ENCODE data around the gene EML6. TPM values are rescaled to one million over a fixed set of nuclear protein-coding genes. Genes with fewer than 3 reads are reported as not detected.

EML6 gene
- total and polyA plus RNA-seq, 2 of the 13 experiments (the other 11 are each of a cell fraction or from before 2014, with no cell fraction given): 17.2 to 32.4 TPM

- DNase-seq (ENCODE audit: low spot score): no peak
- TF ChIP-seq ZNF678 (CRISPR knock-in tag; IDR thresholded peaks at IDR 0.05) (no peak), NFE2L1 (CRISPR knock-in tag; IDR thresholded peaks at IDR 0.05; ENCODE audit: borderline replicate concordance) (no peak), ZBTB8A (CRISPR knock-in tag; IDR thresholded peaks at IDR 0.05; ENCODE audit: borderline replicate concordance, low read depth) (no peak), MIER2 (CRISPR knock-in tag; IDR thresholded peaks at IDR 0.05) (no peak), ZNF547 (CRISPR knock-in tag; IDR thresholded peaks at IDR 0.05) (no peak), MXI1 (IDR thresholded peaks at IDR 0.05; ENCODE audit: borderline replicate concordance, low read depth, low read length) (no peak), JUN (CRISPR knock-in tag; IDR thresholded peaks at IDR 0.05) (no peak)
- TF ChIP-seq, protein P1, sequence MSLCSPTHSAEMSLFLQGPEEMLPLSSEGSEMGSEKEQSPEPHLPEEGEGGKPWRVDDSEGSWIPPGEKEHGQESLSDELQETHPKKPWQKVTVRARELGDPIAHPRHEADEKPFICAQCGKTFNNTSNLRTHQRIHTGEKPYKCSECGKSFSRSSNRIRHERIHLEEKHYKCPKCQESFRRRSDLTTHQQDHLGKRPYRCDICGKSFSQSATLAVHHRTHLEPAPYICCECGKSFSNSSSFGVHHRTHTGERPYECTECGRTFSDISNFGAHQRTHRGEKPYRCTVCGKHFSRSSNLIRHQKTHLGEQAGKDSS (CRISPR knock-in tag; IDR thresholded peaks at IDR 0.05; ENCODE audit: borderline replicate concordance, low read depth): no peak
- TF ChIP-seq, protein P2, sequence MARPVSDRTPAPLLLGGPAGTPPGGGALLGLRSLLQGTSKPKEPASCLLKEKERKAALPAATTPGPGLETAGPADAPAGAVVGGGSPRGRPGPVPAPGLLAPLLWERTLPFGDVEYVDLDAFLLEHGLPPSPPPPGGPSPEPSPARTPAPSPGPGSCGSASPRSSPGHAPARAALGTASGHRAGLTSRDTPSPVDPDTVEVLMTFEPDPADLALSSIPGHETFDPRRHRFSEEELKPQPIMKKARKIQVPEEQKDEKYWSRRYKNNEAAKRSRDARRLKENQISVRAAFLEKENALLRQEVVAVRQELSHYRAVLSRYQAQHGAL (CRISPR knock-in tag; IDR thresholded peaks at IDR 0.05; ENCODE audit: not compliant biosample characterization): no peak
- ATAC-seq: no peak
- in situ Hi-C loops (cut with HindIII; ENCODE audit: extremely low pct_ligation_motif_present, low pct_unique_long_range_greater_than_20kb) (no loop called here), intact Hi-C loops (cut with micrococcal nuclease; ENCODE audit: unreplicated experiment) (no loop called here)
- Histone ChIP-seq H4K20me1 (ENCODE audit: insufficient read depth, low read length) (peaks cover 12% of the 10 kb centered on the region), H3K36me3 (replicated peaks in 1 of 2; ENCODE audit: control insufficient read depth in 1 of 2, insufficient read depth in 2 of 2, low read length in 2 of 2) (no peaks in the 10 kb centered on the region), H3K9me3 (ENCODE audit: low read length) (no peaks in the 10 kb centered on the region), H3K4me3 (replicated peaks in 1 of 3; ENCODE audit: insufficient read depth in 1 of 3, low read depth in 2 of 3, low read length in 3 of 3) (no peak overlapping the region), H3K4me1 (ENCODE audit: insufficient read depth, low read length) (no peaks in the 10 kb centered on the region; the same call in 1 of the 2 replicates), H3K79me2 (ENCODE audit: insufficient read depth, low read length) (peaks cover 97% of the 10 kb centered on the region), H3K9ac (ENCODE audit: insufficient read depth, low read depth, low read length) (no peak overlapping the region), H3K27me3 (ENCODE audit: control insufficient read depth in 1 of 2, insufficient read depth in 2 of 2, low read length in 2 of 2) (no peaks in the 10 kb centered on the region), H3K27ac (ENCODE audit: extremely low read length, insufficient read depth, low read length) (no peak overlapping the region), H3K4me2 (ENCODE audit: low read depth, low read length) (no peak overlapping the region), H2AFZ (ENCODE audit: low read length) (no peak overlapping the region)
- POLR2A ChIA-PET: no interaction called here
- no TSS peak for BruUV-seq (replicated peaks)
- no peak for FAIRE-seq
- CTCF ChIA-PET (ENCODE audit: low intra/inter-chr PET ratio, low total read pairs): no interaction called here
- 62% methylated on average over 2 of the region's 2 CpGs for WGBS (ENCODE audit: low lambda C conversion rate)
Observed at GRCh38 chr2:55001716-55002115, 278.3 kb downstream of the EML6 start.
